ENCODE results near the gene KRTAP20-4.

Gene KRTAP20-4

DNA sequence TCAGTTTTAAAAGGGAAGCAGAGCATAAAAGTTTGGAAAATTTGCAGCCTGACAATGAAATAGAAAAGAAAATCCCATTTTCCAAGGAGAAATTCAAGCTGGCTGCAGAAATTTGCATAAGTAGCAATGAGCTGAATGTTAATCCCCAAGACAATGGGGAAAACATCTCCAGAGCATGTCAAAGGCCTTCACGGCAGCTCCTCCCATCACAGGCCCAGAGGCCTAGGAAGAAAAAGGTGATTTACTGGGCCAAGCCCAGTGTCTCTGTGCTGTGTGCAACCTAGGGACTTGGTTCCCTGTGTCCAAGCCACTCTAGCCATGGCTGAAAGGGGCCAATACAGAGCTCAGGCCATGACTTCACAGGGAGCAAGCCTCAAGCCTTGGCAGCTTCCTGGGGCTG is 48.3 kb downstream of the KRTAP20-4 start:
- H3K27me3 Mint-ChIP-seq (ENCODE audit: low read depth) = no peaks in the 10 kb centered on the region
- H3K9me3 Mint-ChIP-seq = peaks cover 5% of the 10 kb centered on the region
- no peaks in the 10 kb centered on the region for H3K4me1 Mint-ChIP-seq
- H3K4me3 Mint-ChIP-seq = no peak overlapping the region
- no peaks in the 10 kb centered on the region for H3K36me3 Mint-ChIP-seq (ENCODE audit: low read depth)
- no peak overlapping the region for H3K27ac Mint-ChIP-seq
- TF ChIP-seq, protein P1, sequence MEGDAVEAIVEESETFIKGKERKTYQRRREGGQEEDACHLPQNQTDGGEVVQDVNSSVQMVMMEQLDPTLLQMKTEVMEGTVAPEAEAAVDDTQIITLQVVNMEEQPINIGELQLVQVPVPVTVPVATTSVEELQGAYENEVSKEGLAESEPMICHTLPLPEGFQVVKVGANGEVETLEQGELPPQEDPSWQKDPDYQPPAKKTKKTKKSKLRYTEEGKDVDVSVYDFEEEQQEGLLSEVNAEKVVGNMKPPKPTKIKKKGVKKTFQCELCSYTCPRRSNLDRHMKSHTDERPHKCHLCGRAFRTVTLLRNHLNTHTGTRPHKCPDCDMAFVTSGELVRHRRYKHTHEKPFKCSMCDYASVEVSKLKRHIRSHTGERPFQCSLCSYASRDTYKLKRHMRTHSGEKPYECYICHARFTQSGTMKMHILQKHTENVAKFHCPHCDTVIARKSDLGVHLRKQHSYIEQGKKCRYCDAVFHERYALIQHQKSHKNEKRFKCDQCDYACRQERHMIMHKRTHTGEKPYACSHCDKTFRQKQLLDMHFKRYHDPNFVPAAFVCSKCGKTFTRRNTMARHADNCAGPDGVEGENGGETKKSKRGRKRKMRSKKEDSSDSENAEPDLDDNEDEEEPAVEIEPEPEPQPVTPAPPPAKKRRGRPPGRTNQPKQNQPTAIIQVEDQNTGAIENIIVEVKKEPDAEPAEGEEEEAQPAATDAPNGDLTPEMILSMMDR (IDR thresholded peaks at IDR 0.05; ENCODE audit: unreplicated experiment in 3 of 3) = no peak
